Transverse colon (tissue), 4 donors: ENCODE data around the gene GASK1A. TPM values are rescaled to one million over a fixed set of nuclear protein-coding genes. Genes with fewer than 3 reads are reported as not detected.
"Not testable (repeated sequence)": the region's sequence is repeated elsewhere in the genome, so short reads cannot be mapped to it uniquely, and the experiment has no call there.

Experiments used
- DNase-seq: peaks from one replicate; pipeline ENCODE4 v3.0.0-alpha.2; 2019
- H3K27ac ChIP-seq, 4 donors: fragments of 200-600 bp; sonication (generic); 2 replicates each; pipeline ENCODE4 v1.5.1; 2016 to 2018; ENCODE audit warnings: inconsistent platforms in 4 of 4
- H3K27me3 ChIP-seq: fragments of 200-600 bp; sonication (generic); 2 replicates; pipeline ENCODE4 v1.5.1; 2017; ENCODE audit warnings: inconsistent platforms
- H3K36me3 ChIP-seq, 4 donors: fragments of 200-600 bp; sonication (generic); 2 replicates each; pipeline ENCODE4 v1.5.1; 2017 to 2019; ENCODE audit warnings: inconsistent platforms in 4 of 4
- H3K4me1 ChIP-seq, 4 donors: fragments of 200-600 bp; sonication (generic); 2 replicates each; pipeline ENCODE4 v1.5.1; 2017 to 2020; ENCODE audit warnings: inconsistent platforms in 4 of 4
- H3K4me3 ChIP-seq, 4 donors: fragments of 200-600 bp; sonication (generic); 1 replicate in 1 of 4; 2 replicates in 3 of 4; pipeline versions ENCODE4 v1.5.1 to v1.6.1; 2017 to 2019; ENCODE audit warnings: inconsistent platforms in 4 of 4
- H3K9me3 ChIP-seq, 2 donors: fragments of 200-600 bp; sonication (generic); 2 replicates each; pipeline ENCODE4 v1.5.1; 2017 to 2019; ENCODE audit warnings: inconsistent platforms in 2 of 2
- EP300 ChIP-seq: sonication (generic); formaldehyde crosslinking; IDR thresholded peaks from one replicate; pipeline ENCODE4 v1.6.1; 2017; ENCODE audit warnings: antibody characterized with exemption, low read depth
- POLR2A ChIP-seq: fragments of 450-650 bp; IDR thresholded peaks from one replicate; pipeline ENCODE4 v1.6.1; 2016; ENCODE audit warnings: antibody characterized with exemption, mild to moderate bottlenecking, moderate library complexity
- POLR2AphosphoS5 ChIP-seq, 3 donors: sonication (generic); formaldehyde crosslinking; IDR thresholded peaks; one replicate each; pipeline ENCODE4 v1.6.1; 2016; ENCODE audit warnings: antibody characterized with exemption in 3 of 3
- WGBS, 2 donors: methylation state at CpG; one replicate each; pipeline ENCODE4 v1.1.5; 2018; ENCODE audit warnings: low coverage in 1 of 2; 5-methylcytosine and 5-hydroxymethylcytosine counted together
- in situ Hi-C, 4 donors: fragments of 200-750 bp; cut with MboI; loops; one replicate each; pipeline versions ENCODE4 v1.15.0 to v1.15.1; 2017; ENCODE audit warnings: low sequenced_read_pairs in 3 of 4, low pct_ligation_motif_present in 1 of 4, low pct_unique_long_range_greater_than_20kb in 1 of 4
- intact Hi-C: fragments of 100-400 bp; cut with DNase I; formaldehyde crosslinking; loops from one replicate; pipeline ENCODE4 v1.15.1; 2023; ENCODE audit warnings: low total_unique reads
- total RNA-seq, 4 donors: library from RNA; depleted of rRNA; stranded (reverse); fragments of >200 nt; gene quantifications; one replicate each; pipeline ENCODE4 v1.1.0, GENCODE V29; 2016
- TF ChIP-seq, protein P1 (sequence below), 5 experiments: fragments of 200-600 bp in 3 of 5; fragments of 450-650 bp in 2 of 5; sonication (generic) in 3 of 5; IDR thresholded peaks; 1 replicate in 2 of 5; 2 replicates in 3 of 5; pipeline ENCODE4 v1.5.1; 2016 to 2017; ENCODE audit warnings: antibody characterized with exemption in 5 of 5, inconsistent platforms in 3 of 5, mild to moderate bottlenecking in 2 of 5, moderate library complexity in 1 of 5

The GASK1A gene
- total RNA-seq, 4 donors from 2014 or later, result 0.75 to 5.9 (median 3.6) TPM

DNA sequence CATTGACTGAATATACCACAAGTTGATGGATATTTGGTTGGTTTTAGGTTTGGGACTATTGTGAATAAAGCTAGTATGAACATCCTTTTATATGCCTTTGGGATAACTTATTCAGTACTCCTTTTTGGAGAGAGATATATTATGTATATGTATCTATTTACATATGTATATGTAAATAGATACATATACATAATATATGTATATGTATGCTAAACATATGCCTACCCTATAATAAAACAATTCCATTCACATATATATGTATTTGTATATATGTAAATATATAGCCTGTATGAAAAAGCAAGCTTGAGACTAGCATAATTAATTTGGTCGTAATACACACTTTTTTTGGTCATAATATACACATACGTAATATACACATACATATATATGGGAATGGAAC, 15.8 kb upstream of the GASK1A start:
- WGBS, 2 donors, result 45 to 64% methylated on average over 2 of the region's 2 CpGs
- in situ Hi-C loops, result loop anchor here in 3 of 4 donors (10.0 to 25.0 kb wide), 3 partner anchors 192 to 549 kb away; no protein-coding TSS in a partner anchor
- no peak for TF ChIP-seq POLR2A
- no peak for TF ChIP-seq EP300
- TF ChIP-seq POLR2AphosphoS5 (IDR thresholded peaks at IDR 0.05), result no peak
- TF ChIP-seq, protein P1, sequence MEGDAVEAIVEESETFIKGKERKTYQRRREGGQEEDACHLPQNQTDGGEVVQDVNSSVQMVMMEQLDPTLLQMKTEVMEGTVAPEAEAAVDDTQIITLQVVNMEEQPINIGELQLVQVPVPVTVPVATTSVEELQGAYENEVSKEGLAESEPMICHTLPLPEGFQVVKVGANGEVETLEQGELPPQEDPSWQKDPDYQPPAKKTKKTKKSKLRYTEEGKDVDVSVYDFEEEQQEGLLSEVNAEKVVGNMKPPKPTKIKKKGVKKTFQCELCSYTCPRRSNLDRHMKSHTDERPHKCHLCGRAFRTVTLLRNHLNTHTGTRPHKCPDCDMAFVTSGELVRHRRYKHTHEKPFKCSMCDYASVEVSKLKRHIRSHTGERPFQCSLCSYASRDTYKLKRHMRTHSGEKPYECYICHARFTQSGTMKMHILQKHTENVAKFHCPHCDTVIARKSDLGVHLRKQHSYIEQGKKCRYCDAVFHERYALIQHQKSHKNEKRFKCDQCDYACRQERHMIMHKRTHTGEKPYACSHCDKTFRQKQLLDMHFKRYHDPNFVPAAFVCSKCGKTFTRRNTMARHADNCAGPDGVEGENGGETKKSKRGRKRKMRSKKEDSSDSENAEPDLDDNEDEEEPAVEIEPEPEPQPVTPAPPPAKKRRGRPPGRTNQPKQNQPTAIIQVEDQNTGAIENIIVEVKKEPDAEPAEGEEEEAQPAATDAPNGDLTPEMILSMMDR (IDR thresholded peaks at IDR 0.05), result no peak

DNA sequence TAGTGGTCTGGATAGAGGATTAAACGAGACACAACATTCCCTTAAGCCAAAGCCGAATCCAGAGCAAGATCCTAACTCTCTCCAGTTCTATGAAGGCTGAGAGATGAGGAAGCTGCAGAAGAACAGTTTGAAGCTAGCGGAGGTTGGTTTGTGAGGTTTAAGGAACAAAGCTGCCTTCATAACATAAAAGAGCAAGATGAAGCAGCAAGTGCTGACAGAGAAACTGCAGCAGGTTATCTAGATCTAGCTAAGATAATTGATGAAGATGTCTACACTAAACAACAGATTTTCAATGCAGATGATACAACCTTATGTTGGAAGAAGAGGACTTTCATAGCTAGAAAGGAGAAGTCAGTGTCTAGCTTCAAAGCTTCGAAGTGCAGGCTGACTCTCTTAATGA, 14.8 kb upstream of the GASK1A start:
- no peaks in the 10 kb centered on the region for H3K36me3 ChIP-seq
- 80 to 82% methylated on average over 4 of the region's 4 CpGs for WGBS, 2 donors
- no peak overlapping the region for H3K4me3 ChIP-seq
- no peaks in the 10 kb centered on the region for H3K9me3 ChIP-seq
- in situ Hi-C loops, result loop anchor here in 3 of 4 donors (10.0 to 25.0 kb wide), 3 partner anchors 191 to 548 kb away; no protein-coding TSS in a partner anchor
- no peaks in the 10 kb centered on the region for H3K27me3 ChIP-seq
- intact Hi-C loops, result no loop called here
- DNase-seq, result no peak
- no peak overlapping the region for H3K27ac ChIP-seq
- TF ChIP-seq POLR2AphosphoS5 (IDR thresholded peaks at IDR 0.05), result no peak
- H3K4me1 ChIP-seq, result peaks cover 0 to 3% (median 0%) of the 10 kb centered on the region in 4 donors

More for the DNA sequence above, 15.8 kb upstream of the GASK1A start:
- intact Hi-C loops, result no loop called here
- H3K4me3 ChIP-seq, result no peak overlapping the region
- H3K27me3 ChIP-seq, result no peaks in the 10 kb centered on the region
- H3K27ac ChIP-seq, result no peak overlapping the region
- H3K4me1 ChIP-seq, result peaks cover 0 to 3% (median 0%) of the 10 kb centered on the region in 4 donors
- H3K9me3 ChIP-seq, result no peaks in the 10 kb centered on the region
- no peaks in the 10 kb centered on the region for H3K36me3 ChIP-seq
- DNase-seq, result no peak

- DNase-seq, result no peak
- Histone ChIP-seq H3K4me3 (no peak overlapping the region), H3K27ac (no peak overlapping the region), H3K4me1 (no peaks in the 10 kb centered on the region), H3K36me3 (no peaks in the 10 kb centered on the region), H3K9me3 (peaks cover 6 to 10% of the 10 kb centered on the region in 2 donors), H3K27me3 (no peaks in the 10 kb centered on the region)
- TF ChIP-seq EP300 (no peak), POLR2A (no peak), POLR2AphosphoS5 (IDR thresholded peaks at IDR 0.05) (no peak)
- TF ChIP-seq, protein P1 (IDR thresholded peaks at IDR 0.05), result no peak
- in situ Hi-C loops, result loop anchor here in 2 of 4 donors (25.0 kb wide), 1 partner anchor 542 kb away; no protein-coding TSS in a partner anchor
- intact Hi-C loops, result no loop called here
These were observed 8.6 kb upstream of the GASK1A start for GRCh38 chr3:42970557-42970956.

DNA sequence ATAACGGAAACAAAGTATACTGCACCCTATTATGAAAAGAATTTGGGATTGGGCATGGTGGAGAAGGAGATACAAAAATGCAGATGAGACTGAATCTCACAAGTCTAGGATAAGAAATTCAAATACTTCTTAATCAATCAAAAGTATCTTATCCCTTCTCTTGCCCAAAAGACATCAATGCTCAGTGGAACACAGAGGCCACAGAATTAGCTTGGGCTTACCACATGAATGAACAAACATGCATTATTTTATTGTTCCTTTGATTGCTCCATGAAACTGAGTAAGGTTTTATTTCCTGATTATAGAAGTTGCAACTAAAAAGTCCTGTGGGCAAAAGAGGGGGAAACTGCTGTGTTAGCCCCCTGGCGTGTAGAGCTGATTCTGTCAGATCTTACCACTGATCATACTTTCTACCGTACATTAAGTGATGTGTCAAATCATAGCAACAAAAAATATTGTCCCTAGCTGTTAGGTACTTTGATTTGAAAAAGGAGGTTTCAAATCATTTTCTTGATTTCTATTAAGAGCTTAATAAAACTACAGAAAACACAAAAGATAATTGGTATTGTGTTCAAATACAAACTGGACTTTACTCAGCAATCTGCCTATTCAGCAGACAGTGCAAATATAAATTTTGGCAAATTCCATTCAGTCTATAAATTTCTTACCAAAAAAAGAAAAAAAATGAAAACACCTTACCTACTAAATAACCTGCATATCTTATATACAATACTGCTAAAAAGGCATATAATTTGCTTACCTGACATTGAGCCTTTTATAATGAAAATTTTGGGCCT, 7.9 kb upstream of the GASK1A start:
- Histone ChIP-seq H3K27me3 (no peaks in the 10 kb centered on the region), H3K4me1 (no peaks in the 10 kb centered on the region), H3K4me3 (no peak overlapping the region), H3K9me3 (peaks cover 6 to 10% of the 10 kb centered on the region in 2 donors), H3K27ac (no peak overlapping the region), H3K36me3 (no peaks in the 10 kb centered on the region)
- 77 to 96% methylated on average over 3 of the region's 3 CpGs for WGBS, 2 donors
- in situ Hi-C loops, result loop anchor here in 2 of 4 donors (25.0 kb wide), 1 partner anchor 541 kb away; no protein-coding TSS in a partner anchor
- no peak for DNase-seq
- TF ChIP-seq POLR2AphosphoS5 (IDR thresholded peaks at IDR 0.05), result no peak
- no peak for TF ChIP-seq POLR2A
- TF ChIP-seq, protein P1 (IDR thresholded peaks at IDR 0.05), result no peak
- no peak for TF ChIP-seq EP300
- intact Hi-C loops, result no loop called here

GRCh38 chr3:42974906-42975305, 4.2 kb upstream of the GASK1A start:
- H3K27ac ChIP-seq, H3K36me3 ChIP-seq, H3K9me3 ChIP-seq, H3K4me3 ChIP-seq, intact Hi-C loops, DNase-seq: not testable (repeated sequence)
- 60 to 91% methylated on average over 1 to 3 of the region's 3 CpGs for WGBS, 2 donors
- peaks cover 26% of the 10 kb centered on the region for H3K27me3 ChIP-seq
- peaks cover 0 to 12% (median 11%) of the 10 kb centered on the region in 4 donors for H3K4me1 ChIP-seq
- in situ Hi-C loops, result loop anchor here in 2 of 4 donors (25.0 kb wide), 1 partner anchor 537 kb away; no protein-coding TSS in a partner anchor
